ENCODE measurements around the gene P2RY12.

DNA sequence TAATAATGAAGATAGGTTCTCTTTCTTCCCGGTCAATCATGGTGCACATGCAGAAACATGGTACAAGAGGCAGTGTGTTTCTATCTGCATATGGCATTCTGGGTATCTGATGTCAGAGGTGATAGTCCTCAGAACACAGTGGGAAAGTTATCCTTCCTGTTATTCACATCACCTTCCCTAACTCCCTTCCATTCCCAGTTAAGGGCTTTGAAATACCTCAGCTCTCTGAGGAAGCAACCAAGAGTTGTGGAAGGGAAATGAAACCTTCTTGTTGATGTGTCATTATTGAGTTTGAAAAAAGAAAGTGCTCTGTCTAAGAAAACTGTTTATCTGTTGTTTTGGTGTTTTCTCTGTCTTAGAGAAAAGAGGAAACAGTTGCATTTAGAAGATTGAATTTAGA is 33.3 kb downstream of the P2RY12 start:
- no peak for TF ChIP-seq CTCF (IDR thresholded peaks at IDR 0.05; ENCODE audit: poor library complexity, severe bottlenecking)
- TF ChIP-seq EZH2 (IDR thresholded peaks at IDR 0.05; ENCODE audit: borderline replicate concordance, insufficient read depth, low read length, poor library complexity, severe bottlenecking): no peak
- no peak for TF ChIP-seq REST (IDR thresholded peaks at IDR 0.05; ENCODE audit: borderline replicate concordance)
- no peak for TF ChIP-seq POLR2AphosphoS5 (IDR thresholded peaks at IDR 0.05)
- no peak for TF ChIP-seq TAF1 (IDR thresholded peaks at IDR 0.05; ENCODE audit: low read depth)
- no peak for TF ChIP-seq MXI1 (conservative IDR thresholded peaks at IDR 0.05; ENCODE audit: poor library complexity, severe bottlenecking)
- no peak for TF ChIP-seq SMC3 (conservative IDR thresholded peaks at IDR 0.05; ENCODE audit: poor library complexity)
